ENCODE data around the gene OLA1.

OLA1 gene

GRCh38 chr2:174224665-174225288 is 23.6 kb downstream of the OLA1 start:
- ATAC-seq (no peak), DNase-seq (no peak)

DNA sequence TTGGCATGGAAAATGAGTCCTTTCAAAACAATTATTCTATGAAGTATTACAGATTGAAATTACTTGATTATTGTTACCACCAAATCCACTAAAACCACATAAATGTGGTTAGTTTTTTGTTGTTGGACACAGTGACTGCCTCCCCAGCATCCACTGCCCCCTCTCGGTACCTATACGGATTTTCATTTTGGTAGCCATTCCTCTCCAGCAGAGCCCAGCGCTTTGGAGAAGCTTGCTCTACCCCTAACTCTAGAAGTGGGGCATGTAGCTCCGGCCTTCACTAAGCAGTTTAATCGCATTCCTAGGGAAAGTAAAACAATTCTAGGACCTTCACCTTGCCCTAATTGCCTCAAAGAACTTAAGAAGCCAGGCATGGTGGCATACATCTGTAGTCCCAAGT is 24.2 kb downstream of the OLA1 start:
- ATAC-seq (no peak), DNase-seq (no peak)

GRCh38 chr2:174223388-174223787 is 24.9 kb downstream of the OLA1 start:
- ATAC-seq (no peak), DNase-seq (no peak)

GRCh38 chr2:174222154-174222553 is 26.2 kb downstream of the OLA1 start:
- DNase-seq (no peak), ATAC-seq (no peak)

DNA sequence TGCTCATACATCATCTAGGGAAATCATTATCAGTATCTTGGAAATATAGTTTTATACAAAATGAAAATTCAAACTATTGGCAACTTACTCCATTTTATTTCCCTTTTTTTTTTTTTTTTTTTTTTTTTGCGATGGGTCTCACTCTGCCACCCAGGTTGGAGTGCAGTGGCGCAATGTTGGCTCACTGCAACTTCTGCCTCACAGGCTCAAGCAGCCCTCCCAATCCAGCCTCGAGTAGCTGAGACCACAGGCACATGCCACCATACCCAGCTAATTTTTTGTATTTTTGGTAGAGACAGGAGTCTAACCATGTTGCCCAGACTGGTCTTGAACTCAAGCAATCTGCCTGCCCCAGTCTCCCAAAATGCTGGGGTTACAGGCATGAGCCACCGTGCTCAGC is 29.0 kb downstream of the OLA1 start:
- DNase-seq (no peak), ATAC-seq (no peak)

DNA sequence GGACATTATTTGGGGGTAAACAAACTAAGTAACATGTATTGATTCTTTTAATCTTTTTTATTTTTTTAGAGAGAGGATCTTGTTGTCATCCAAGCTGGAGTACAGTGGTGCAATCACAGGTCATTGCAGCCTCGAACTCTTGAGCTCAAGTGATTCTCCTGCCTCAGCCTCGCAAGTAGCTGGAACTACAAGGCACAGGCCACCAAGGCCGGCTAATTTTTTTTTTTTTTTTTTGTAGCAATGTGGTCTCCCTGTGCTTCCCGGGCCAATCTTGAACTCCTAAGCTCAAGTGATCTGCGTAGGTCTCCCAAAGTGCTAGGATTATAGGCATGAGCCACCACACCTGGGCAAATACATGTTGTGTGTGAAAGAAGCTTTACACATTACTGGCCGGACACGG is 29.6 kb downstream of the OLA1 start:
- DNase-seq (no peak), ATAC-seq (no peak)

GRCh38 chr2:174217869-174218268 is 30.5 kb downstream of the OLA1 start:
- no peak for DNase-seq
- ATAC-seq: no peak

- ATAC-seq: no peak
- no peak for DNase-seq
Measured at GRCh38 chr2:174211954-174212353, 36.4 kb downstream of the OLA1 start.

- ATAC-seq (no peak), DNase-seq (no peak)
Measured at GRCh38 chr2:174210862-174211261, 37.5 kb downstream of the OLA1 start.

GRCh38 chr2:174209325-174209724 is 39.0 kb downstream of the OLA1 start:
- ATAC-seq (no peak), DNase-seq (no peak)

DNA sequence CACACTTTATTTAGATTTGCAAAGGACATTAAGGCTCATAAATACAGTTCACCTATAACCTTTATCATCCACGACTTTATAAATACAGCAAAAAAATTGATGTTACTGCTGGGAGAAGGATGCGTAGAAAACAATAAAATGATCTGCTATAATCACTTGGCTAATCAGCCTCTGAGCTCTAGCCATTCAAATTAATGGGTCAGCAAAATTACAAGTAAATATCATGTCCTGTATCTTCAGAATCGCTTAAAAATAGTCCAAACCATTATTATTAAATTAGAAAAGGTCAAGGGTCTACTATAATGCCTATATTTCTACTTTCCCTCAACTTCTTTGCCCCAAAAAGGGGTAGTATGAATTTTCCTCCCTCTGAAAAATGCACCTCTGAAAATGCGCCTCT is 40.3 kb downstream of the OLA1 start:
- ATAC-seq (no peak), DNase-seq (no peak)

- no peak for DNase-seq
- ATAC-seq: no peak
Measured at GRCh38 chr2:174205562-174205961, 42.8 kb downstream of the OLA1 start.

GRCh38 chr2:174202188-174202587 is 46.1 kb downstream of the OLA1 start:
- DNase-seq: no peak
- ATAC-seq: no peak

DNA sequence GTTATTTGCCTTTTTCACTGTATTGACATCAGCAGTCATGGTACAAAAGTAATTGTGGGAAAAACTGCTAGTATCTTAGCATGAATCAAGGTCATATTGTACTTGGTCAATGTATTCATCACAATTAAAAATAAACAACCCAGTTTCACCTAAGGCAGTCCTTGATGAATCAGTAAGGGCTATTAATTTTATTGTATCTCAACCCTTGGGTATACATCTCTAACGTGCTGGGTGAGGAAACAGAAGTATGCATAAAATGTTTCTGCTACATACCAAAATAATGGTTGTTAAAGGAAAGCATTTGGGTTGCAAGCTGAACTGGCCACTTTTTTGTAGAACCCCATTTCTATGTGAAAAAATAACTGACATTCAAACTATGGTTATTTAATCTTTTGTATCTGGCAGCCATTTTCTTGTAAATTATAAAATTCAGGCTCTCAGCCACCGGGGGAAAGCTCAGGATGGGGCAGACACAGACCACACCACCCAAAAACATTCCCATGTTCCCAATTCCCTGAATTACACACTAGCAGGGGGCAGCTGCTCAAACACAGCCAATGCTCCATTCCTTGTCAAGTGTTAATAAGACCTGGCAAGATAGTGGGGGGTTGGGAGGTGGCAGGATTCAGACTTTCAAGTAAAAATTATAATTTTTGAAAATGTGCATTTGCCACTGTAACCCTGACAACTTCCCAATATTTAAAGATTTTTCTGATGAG is 49.3 kb downstream of the OLA1 start:
- no peak for ATAC-seq
- DNase-seq: no peak

GRCh38 chr2:174195253-174195652 is 53.1 kb downstream of the OLA1 start:
- ATAC-seq (no peak), DNase-seq (no peak)

- ATAC-seq: no peak
- no peak for DNase-seq
Measured at GRCh38 chr2:174193737-174194136, 54.6 kb downstream of the OLA1 start.

DNA sequence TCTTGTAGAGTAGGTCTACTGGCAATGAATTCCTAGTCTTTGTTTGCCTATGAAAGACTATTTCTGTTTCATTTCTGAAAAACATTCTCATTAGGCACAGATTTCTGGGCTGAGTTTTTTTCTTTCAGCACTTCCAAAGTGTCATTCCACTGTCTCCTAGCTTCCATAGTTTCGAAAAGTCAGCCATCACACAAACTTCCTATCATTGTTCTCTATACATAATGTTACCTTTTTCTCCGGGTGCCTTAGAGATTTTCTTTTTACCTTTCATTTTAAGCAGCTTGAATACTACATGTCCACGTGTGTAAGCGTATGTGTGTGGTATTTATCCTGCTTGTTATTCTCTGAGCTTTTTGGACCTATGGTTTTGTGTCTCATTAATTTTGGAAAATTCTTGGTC is 55.7 kb downstream of the OLA1 start:
- no peak for ATAC-seq

DNA sequence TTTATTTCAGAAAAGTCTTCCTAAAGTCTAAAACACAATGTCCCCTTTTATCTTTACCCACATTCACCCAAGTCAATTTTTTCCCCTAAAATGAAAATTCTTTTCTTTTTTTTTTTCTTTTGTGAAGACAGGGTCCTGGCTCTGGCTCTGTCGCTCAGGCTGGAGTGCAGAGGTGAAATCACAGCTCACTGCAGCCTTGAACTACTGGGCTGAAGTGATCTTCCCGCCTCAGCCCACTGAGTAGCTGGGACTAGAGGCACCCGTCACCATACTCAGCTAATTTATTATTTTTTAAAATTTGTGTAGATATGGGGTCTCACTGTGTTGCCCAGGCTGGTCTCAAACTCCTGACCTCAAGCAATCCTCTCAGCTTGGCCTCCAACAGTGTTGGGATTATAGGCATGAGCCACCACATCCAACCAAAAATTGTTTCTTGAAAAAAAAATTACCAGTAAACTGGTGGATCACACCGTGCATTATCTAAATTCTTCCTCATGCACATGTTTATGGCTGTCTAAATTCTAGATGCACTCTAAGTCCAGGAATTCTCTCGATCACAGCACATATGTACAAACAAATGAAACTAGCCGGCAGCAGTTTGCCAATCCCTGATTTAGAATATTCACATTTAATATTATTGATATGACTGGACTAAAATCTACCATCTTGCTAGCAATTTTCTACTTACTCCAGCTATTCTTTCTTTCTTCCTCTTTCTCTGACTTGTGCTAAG is 56.8 kb downstream of the OLA1 start:
- DNase-seq (no peak), ATAC-seq (no peak)

More for the DNA sequence above, 55.7 kb downstream of the OLA1 start:
- no peak for DNase-seq

- no peak for ATAC-seq
- DNase-seq: no peak
Measured at GRCh38 chr2:174184915-174185314, 63.4 kb downstream of the OLA1 start.

DNA sequence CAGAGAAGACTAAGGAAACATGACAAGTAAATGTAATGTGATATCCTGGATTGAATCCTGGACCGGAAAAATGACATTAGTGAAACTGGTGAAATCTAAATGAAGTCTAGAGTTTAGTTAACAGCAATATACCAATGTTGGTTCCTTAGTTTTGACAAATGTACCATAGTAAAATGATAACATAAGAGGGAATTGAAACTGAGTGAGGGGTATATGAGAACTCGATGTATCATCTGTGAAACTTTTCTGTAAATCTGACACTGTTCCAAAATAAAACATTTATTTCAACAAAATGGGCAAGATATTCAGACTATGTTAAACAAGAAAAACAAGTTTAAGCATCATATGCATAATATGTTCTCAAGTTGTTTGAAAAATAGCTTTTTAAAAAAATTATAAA is 63.8 kb downstream of the OLA1 start:
- DNase-seq (no peak), ATAC-seq (no peak)

DNA sequence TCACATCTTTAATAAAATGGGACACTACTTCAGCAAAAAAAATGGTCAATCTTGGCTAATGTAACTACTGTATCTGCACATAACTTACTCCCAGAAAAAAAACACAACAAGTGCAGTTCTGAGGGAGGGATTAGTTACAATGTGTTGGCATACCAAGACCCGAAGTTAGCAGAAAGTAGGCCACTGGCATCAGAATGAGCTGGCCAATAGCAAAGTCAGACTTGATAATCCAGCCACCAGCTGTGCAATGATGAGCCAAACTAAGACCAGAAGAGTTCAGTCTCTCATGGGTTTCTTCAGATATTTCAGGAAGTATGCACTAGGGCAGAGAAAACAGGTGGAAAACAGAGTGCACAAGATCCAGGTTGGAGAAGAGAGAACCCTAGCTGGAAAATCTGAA is 65.3 kb downstream of the OLA1 start:
- ATAC-seq (no peak), DNase-seq (no peak)

DNA sequence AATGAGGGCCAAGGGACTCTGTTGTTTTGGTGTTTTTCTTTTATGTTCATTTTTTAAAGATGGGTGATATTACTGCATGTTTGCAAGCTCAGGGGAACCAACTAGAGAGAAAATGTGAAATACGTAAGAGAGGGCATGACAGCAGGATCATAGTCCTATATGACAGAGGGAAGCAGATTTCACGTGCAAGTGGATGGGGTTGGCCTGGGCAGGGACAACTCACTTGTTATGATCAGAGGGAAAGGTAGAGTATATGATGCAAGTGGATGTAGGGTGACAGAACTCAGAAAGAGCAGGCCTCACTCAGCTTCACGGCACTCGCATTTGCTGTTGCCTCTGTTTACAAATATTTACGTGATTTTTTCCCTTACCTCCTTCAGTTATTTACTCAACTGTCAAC is 67.0 kb downstream of the OLA1 start:
- ATAC-seq (no peak), DNase-seq (no peak)

DNA sequence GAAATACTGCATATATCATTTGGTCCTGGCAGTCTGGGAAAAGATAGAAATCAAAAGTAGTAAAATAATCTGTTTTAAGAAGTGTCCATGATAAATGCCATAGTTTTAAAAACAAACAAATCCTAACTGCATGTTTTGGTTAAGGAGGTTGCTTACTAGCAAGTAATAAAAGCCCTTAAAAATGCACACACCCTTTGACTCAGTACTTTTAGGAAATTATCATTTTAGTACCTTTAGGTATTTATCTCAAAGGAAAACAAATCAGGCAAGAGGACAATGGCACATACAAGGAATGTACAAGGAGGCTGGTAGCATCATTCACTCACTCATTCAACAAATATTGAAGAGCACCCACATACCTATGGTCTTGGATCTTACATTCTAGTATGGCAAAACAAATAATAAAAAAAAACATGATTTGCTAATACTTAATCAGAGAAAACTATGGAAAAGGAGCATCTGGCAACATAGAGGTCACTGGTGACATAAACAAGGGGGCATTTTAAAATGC is 67.6 kb downstream of the OLA1 start:
- ATAC-seq: no peak
- no peak for DNase-seq

Data from stimulated activated naive CD8-positive, alpha-beta T cell treated with anti-CD3 and anti-CD28 coated beads, Interleukin-15, Interleukin-2, amounts not matched to agents 100 U/mL and 50 U/mL, for 24 hours (primary cell).